Glutamatergic neuron (in vitro differentiated cells): Measurements from ENCODE around the gene WDR49. TPM values are rescaled to one million over a fixed set of nuclear protein-coding genes. Genes with fewer than 3 reads are reported as not detected.

ENCODE experiments used
- DNase-seq: peaks from one replicate; pipeline ENCODE4 v3.0.0; 2022
- H3K27ac Mint-ChIP-seq: one replicate; pipeline ENCODE4 v1.8.0; 2020; ENCODE audit warnings: mild to moderate bottlenecking, mixed read lengths, inconsistent platforms; ENCODE audit not compliant: unreplicated experiment
- H3K27me3 Mint-ChIP-seq: one replicate; pipeline ENCODE4 v1.8.0; 2020; ENCODE audit warnings: mild to moderate bottlenecking, moderate library complexity, mixed read lengths, inconsistent platforms; ENCODE audit not compliant: unreplicated experiment
- H3K36me3 Mint-ChIP-seq: one replicate; pipeline ENCODE4 v1.8.0; 2020; ENCODE audit warnings: mild to moderate bottlenecking, mixed read lengths, inconsistent platforms; ENCODE audit not compliant: unreplicated experiment
- H3K4me1 Mint-ChIP-seq: one replicate; pipeline ENCODE4 v1.8.0; 2020; ENCODE audit warnings: mild to moderate bottlenecking, low read depth, mixed read lengths, inconsistent platforms; ENCODE audit not compliant: unreplicated experiment
- H3K4me3 Mint-ChIP-seq: one replicate; pipeline ENCODE4 v1.8.0; 2020; ENCODE audit warnings: mild to moderate bottlenecking, mixed read lengths, inconsistent platforms; ENCODE audit not compliant: unreplicated experiment
- H3K9me3 Mint-ChIP-seq: one replicate; pipeline ENCODE4 v1.8.0; 2020; ENCODE audit warnings: mild to moderate bottlenecking, moderate library complexity, mixed read lengths, inconsistent platforms; ENCODE audit not compliant: unreplicated experiment
- total RNA-seq: library from RNA; stranded (reverse); fragmentation: NEBNext Ultra II Directional; extraction: Animal tissue kit (Norgen Biotek cat#: 25700); gene quantifications from one replicate; pipeline ENCODE4 v1.2.1, GENCODE V29; 2021; ENCODE audit not compliant: unreplicated experiment
- TF ChIP-seq, protein P1 (sequence below): fragments of 200-600 bp; sonication (generic); IDR thresholded peaks from one replicate; pipeline ENCODE4 v1.5.0; 2021; ENCODE audit not compliant: partially characterized antibody, unreplicated experiment

WDR49 gene
- total RNA-seq, 1 donor from 2014 or later = 0.76 TPM

GRCh38 chr3:167669699-167670098 is 16.0 kb upstream of the WDR49 start:
- H3K27ac Mint-ChIP-seq = no peak overlapping the region
- H3K4me3 Mint-ChIP-seq = no peak overlapping the region
- H3K9me3 Mint-ChIP-seq = no peaks in the 10 kb centered on the region
- H3K27me3 Mint-ChIP-seq = no peaks in the 10 kb centered on the region
- no peak for DNase-seq
- TF ChIP-seq, protein P1, sequence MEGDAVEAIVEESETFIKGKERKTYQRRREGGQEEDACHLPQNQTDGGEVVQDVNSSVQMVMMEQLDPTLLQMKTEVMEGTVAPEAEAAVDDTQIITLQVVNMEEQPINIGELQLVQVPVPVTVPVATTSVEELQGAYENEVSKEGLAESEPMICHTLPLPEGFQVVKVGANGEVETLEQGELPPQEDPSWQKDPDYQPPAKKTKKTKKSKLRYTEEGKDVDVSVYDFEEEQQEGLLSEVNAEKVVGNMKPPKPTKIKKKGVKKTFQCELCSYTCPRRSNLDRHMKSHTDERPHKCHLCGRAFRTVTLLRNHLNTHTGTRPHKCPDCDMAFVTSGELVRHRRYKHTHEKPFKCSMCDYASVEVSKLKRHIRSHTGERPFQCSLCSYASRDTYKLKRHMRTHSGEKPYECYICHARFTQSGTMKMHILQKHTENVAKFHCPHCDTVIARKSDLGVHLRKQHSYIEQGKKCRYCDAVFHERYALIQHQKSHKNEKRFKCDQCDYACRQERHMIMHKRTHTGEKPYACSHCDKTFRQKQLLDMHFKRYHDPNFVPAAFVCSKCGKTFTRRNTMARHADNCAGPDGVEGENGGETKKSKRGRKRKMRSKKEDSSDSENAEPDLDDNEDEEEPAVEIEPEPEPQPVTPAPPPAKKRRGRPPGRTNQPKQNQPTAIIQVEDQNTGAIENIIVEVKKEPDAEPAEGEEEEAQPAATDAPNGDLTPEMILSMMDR = no peak
- H3K4me1 Mint-ChIP-seq = no peaks in the 10 kb centered on the region
- peaks cover 4% of the 10 kb centered on the region for H3K36me3 Mint-ChIP-seq

DNA sequence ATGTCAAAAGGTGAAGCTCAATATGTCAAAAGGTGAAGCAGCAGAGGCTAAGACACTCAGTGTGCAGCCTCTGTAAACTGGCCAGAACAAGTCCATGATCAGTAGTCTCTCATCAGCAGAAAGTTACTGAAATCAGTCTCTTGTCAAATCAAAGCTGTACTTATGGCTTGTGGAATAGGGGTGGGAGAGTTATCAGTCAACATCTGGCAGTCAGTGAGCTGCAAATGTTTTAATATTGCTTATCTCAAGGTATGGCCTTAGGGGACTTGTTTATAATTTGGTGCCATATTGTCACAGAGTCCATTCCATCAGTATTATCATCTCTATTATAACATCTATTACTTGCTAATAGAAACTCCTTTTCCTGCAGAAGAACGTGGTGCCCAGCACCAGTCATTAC is 14.9 kb upstream of the WDR49 start:
- no peak for DNase-seq
- Mint-ChIP-seq H3K4me3 (no peak overlapping the region), H3K27ac (no peak overlapping the region), H3K36me3 (no peaks in the 10 kb centered on the region), H3K4me1 (no peaks in the 10 kb centered on the region), H3K9me3 (no peaks in the 10 kb centered on the region), H3K27me3 (no peaks in the 10 kb centered on the region)
- TF ChIP-seq, protein P1 = no peak

GRCh38 chr3:167666563-167666962 is 12.8 kb upstream of the WDR49 start:
- Mint-ChIP-seq H3K9me3 (no peaks in the 10 kb centered on the region), H3K4me3 (no peak overlapping the region), H3K4me1 (no peaks in the 10 kb centered on the region), H3K36me3 (no peaks in the 10 kb centered on the region), H3K27me3 (no peaks in the 10 kb centered on the region), H3K27ac (no peak overlapping the region)
- TF ChIP-seq, protein P1 = no peak
- DNase-seq = no peak

GRCh38 chr3:167662919-167663400 is 9.2 kb upstream of the WDR49 start:
- no peak for DNase-seq
- Mint-ChIP-seq H3K4me1 (no peaks in the 10 kb centered on the region), H3K27ac (no peak overlapping the region), H3K9me3 (no peaks in the 10 kb centered on the region), H3K4me3 (no peak overlapping the region), H3K27me3 (no peaks in the 10 kb centered on the region), H3K36me3 (no peaks in the 10 kb centered on the region)
- TF ChIP-seq, protein P1 = no peak

DNA sequence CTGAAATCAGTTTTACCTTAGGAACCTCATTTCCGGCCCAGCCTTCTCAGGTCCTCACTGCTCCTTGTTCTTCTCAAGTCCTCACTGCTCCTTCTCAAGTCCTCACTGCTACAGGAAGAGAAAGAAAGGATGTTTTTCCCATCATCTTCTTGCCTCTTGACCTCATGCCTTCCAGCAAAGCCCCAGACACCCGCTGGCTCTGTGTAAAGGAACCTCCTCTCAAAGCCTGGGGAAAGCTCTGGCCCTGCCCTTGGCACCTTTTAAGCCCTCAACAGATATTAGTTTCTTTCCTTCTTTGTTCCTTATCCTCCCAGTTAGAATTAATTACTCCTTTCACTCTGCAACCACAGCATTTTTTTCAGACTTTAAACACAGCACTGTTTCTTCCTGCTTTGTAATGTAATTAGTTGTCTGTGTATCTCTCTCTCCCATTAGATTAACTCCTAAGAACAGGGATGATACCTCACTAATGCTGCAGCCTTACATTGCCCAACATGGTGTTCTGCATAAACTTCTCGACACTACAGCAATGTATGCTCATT is 4.0 kb upstream of the WDR49 start:
- no peak overlapping the region for H3K4me3 Mint-ChIP-seq
- no peaks in the 10 kb centered on the region for H3K36me3 Mint-ChIP-seq
- no peak overlapping the region for H3K27ac Mint-ChIP-seq
- TF ChIP-seq, protein P1 = no peak
- H3K9me3 Mint-ChIP-seq = no peaks in the 10 kb centered on the region
- H3K4me1 Mint-ChIP-seq = no peaks in the 10 kb centered on the region
- no peak for DNase-seq
- H3K27me3 Mint-ChIP-seq = no peaks in the 10 kb centered on the region
